HG02759 (cell line): Measurements from ENCODE around the gene CUBN.

Experiments used
- ATAC-seq: cut with Tn5 transposase; IDR thresholded peaks from one replicate; pipeline ENCODE4 v1.9.1; 2021; ENCODE audit warnings: mild to moderate bottlenecking, moderate library complexity; ENCODE audit not compliant: unreplicated experiment

CUBN gene

DNA sequence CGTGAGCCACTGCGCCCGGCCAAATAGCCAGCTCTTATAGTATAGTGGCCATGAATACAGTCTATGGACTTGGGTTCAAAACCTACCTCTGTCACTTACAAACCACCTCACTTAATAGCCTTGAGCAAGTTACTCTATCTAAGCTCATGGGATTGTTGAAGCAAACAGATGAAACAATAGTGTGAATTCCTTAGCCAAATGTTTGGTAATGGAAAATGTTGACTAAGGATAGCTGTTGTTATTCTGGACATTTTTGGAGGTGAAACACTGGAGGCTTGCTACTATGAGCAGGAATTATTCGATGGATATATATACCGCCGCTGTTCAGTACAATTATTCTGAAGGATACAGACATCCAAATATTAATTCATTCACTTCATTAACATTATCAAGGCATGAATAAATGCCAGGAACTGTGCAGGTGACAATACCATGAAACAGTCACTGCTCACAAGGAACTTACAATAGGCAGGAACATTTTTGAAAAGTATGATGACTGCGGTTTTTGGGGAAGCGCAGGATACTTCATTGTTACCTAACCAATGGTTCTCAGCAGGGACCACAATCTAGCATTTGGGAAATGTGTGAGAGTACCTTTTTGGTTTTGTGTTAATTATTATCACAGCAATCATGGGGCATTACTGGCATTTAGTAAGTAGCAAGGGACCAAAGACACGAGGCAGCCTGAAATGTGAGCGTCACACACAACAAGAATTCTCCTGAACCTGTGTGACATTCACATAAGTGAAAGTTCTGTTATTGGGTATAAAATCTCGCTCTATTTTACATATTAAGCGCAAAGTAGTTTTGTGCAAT, 55.7 kb downstream of the CUBN start:
- ATAC-seq, result no peak

DNA sequence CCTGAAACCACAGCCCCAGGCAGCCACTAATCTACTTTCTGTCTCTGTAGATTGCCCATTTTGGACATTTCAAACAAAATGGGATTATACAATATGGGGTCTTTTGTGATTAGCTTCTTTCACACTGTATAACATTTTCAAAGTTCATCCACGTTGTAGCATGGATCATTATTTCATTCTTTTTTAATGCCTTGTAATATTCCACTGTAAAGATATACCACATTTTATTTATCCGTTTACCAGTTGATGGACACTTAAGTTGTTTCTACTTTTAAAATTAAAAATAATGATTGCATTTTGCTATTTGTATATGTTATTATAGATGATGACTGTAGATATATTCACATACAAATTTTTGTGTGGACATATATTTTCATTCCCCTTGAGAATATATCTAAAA, 60.7 kb downstream of the CUBN start:
- no peak for ATAC-seq

DNA sequence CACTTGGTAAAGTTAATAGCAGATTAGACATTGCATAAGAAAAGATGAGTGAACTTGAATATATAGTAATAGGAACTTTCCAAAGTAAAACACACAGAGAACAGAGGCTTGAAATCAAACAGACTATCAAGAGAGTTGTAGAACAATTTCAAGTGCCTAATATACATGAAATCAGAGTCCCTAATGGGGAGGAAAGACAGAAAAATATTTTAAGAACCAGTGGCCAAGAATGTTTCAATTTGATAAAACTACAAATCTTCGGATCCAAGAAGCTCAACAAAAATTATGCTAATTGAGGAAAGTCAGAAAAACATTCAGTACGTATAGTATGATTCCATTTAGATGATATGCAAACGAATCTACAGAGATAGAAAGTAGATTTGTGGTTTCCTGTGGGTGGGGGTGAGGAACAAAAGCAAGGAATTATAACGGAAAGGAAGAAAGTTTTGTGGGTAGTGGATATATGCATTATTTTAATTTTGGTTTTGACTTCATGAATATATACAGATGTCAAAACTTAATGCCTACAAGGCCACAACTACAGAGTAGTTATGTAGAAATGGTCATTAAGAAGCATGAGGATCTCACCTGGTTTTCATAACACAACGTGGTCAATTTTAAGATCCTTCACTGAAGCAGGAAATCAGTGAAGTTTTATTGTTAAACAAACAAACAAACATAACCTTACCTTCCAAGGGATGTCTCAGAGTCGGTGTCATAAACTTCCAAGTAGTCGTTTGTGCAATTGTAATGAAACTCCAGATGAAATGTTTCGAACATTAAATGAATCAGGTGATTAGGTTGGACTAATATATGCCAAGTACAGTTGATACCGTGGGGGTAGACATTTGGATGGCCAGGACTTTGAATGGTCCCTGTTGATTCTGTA, 62.0 kb downstream of the CUBN start:
- no peak for ATAC-seq

DNA sequence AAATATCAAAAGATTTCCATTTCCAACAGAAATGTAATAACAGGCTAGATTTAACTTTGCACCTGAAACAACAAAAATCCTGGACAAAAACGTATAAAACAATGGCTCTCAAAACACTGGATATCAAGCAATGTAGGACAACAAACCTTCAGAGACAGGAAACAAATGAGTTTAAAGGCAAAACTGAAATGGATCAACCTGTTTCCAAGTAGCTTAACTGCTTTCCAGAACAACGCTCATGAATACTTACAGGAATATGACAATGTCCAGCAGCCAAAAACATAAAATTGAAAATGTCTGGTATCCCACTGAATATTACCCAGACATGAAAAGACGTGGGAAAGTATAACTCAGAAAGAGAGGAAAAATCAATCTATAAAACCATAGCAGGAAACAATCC, 62.8 kb downstream of the CUBN start:
- no peak for ATAC-seq

DNA sequence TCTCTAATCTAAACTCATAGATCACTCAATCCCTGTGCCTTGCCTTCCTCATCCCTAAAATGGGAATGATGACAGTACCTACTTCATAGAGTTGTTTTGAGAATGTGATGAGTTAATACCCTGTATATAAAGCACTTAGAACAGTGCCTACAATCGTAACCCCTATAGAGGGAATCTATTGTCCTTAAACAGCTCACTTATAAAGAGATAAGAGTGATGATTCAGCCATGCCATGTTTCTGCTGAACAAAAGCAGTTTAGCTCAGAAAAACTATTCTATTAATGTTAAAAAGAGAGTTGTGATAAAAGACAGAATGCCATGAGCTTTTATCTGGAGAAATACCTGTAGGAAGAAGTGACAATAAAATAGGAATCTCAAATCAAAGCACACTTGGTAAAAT, 63.6 kb downstream of the CUBN start:
- ATAC-seq, result no peak

DNA sequence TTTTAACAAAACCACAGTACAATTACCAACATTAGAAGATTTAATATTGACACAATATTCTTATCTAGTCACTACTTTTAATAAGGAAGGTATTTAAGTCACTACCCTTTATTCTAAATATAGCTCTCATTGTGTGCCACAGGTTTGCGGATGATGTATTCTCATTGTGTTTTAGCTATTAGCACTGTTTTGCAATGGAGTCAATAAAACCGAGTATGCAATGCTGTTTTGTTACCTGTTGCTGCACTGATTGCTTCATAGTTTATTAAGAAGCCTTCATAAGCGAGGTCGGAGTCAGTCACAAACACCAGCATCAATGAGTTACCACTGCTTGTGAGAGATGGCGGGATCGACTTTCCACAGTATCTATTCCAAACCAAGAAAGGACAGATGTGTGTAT, 64.3 kb downstream of the CUBN start:
- ATAC-seq, result no peak

DNA sequence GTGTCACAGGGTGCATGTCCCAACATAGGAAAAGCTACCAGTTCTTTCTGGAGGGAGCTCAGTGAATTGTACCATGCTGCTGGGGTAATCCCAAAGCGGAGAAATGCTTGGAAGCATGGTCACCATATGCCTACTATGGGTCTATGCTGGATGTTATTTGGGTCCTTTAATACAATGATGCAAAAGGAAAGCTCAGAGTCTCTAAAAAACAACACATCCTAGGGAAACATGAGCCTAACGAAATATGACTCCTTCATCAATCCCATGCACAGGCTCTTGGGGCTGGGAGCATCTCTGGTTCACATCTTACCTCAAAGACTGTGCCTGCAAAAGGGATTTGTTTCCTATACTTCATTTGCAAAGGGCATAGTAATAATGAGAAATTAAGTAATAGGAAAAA, 65.2 kb downstream of the CUBN start:
- ATAC-seq, result no peak

DNA sequence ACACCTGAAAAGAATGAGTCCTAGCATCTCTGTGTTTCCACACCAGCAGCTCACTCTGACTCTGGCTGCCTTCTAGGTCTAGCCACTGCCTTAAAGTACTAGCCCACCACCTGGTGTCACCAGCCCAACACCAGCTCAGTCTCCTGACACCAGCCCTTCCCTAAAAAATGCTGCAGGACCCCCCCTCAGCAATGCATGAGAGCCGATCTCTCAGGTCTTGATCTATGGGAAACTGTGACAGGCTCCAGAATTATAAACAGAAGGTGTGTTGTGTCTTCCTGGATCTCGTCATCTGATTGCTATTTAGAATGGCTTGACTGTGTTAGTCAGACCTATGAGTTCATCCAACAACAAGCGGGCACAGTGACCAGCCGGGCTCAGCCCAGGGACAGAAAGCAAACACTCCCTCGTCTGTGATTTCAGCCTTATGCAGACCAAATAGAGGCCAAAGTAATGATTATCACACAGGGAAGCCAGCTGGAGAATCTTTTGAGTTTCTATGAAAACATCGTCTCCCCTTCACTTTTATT, 66.6 kb downstream of the CUBN start:
- ATAC-seq, result no peak

DNA sequence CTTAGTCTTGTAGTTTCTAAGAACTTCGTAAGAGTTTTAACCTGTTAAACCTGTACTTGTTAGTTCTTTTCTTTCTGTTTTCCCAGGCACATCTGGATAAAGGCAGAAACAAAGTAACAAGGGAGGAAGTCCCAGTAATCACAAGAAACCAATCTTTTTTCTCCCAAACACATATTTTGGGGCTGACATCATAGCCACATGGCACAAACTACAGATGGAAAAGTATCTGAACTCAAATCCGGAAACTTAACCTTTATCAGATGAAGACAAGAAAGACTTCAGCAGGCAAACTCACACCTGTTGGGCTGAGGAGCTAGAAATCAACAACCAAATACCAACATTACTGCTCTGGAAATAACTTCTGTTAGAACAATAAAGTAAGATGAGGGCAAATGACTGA, 67.1 kb downstream of the CUBN start:
- ATAC-seq, result no peak

DNA sequence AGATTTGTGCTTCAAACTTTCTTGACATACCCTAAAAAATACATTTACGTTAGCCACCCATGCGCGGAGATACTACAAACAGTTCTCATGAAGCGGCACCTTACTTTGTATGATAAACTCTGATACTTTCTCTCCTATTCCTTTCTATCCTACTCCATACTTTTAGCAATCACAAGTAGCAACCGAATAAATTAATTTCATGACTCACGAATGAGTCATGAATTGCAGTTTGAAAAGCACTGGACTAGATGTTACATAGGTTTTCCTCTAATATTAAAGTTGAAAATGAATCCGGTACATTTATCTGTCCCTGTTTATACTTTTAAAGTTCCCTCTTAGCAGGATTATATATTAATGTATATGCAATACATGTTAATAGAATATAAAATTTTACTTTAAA, 67.6 kb downstream of the CUBN start:
- ATAC-seq, result no peak

DNA sequence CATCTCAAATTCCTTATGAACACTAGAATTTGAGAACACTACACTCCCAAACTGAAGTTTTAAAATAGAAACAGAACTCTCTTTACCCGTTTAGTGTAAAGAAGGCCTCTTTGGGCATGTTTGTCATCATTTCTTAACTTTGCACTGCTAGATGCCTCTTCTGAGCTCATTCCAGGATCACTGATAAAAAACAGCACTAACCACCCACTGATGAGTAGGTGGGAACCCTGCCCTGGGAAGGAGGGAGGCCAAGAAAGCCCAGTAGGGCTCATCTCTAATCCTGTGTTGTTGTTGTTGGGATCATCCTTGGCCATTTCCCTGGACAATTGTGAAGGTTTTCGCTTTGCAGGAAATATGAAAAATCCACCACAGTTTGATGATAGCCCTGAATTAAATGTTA, 68.2 kb downstream of the CUBN start:
- ATAC-seq, result no peak

DNA sequence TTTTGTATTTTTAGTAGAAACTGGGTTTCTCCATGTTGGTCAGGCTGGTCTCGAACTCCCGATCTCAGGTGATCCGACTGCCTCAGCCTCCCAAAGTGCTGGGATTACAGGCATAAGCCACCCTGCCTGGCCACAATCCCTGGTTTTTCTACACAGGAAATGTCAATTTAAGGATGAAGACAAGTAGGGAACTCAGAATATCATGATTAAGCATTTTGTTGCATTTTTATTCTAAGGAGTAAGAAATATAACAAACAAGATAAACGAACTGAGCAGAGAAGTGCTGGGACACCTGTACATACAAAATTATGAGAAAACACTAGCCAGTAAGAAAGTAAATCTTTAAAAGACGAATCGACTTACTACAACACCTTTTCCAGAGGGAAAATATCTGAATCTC, 69.3 kb downstream of the CUBN start:
- no peak for ATAC-seq

DNA sequence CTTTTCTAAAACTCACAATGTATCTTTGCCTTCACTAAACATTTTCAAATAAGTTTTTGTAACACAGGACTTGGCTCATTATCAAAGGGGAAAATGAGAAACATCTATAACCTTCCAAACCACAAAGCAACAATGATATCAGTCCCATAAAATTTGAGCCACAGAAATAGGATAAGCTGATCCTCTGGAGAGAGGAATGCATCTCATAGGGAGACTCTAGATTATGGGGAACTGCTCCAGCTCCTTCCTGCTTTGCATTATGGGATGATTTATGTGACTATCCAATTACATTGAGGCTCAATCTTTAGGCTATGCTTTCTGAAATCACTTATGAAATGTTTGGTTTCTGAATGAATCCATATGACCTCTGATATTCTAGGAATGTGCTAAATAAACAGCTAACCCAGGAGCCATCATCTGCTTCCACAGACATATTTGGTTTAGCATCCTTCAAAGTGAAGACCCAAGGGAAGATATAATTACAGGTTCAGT, 70.4 kb downstream of the CUBN start:
- ATAC-seq, result no peak

DNA sequence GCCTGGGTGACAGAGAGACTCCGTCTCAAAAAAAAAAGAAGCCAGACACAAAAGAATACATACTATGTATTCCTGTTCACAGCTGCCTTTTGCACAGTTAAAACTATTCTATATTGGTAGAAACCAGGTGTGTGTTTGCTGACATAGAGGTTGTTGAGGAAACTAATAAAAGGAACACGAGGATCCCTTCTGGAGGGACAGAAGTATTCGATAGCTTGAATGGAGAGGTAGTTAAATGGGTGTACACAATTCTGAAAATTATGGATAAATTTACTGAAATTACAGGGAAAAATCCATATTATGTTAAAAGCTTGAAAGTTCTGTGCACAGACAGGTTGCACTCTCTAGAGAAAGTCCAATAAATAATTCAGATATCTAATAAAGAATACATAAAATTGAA, 71.5 kb downstream of the CUBN start:
- no peak for ATAC-seq

DNA sequence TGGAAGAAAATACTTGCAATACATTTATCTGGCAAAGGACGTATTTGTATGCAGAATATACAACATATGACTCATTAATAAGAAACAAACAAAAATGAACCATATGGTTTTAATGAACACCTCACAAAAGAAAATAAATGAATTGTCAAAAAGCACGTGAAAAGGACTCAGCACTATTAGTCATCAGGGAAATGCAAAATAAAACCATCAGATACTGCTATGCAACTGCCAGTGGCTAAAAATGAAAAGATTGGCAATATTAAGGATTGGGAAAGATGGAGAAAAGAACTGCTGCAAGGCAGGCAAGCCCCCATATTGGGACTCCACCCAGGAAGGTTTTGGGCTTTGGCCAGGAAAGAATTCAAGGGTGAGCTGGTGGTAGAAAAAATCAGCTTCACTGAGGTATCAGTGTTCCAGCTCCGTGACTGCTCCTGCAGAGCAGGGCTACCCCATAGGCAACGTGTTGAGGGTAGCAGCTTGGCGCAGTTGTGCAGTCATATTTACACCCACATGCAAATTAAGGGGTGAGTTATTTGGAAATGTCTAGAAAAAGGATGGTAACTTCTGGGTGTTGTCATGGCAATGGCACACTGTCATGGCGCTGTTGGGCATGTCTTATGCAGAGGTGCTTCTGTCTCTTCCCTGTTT, 72.7 kb downstream of the CUBN start:
- no peak for ATAC-seq

DNA sequence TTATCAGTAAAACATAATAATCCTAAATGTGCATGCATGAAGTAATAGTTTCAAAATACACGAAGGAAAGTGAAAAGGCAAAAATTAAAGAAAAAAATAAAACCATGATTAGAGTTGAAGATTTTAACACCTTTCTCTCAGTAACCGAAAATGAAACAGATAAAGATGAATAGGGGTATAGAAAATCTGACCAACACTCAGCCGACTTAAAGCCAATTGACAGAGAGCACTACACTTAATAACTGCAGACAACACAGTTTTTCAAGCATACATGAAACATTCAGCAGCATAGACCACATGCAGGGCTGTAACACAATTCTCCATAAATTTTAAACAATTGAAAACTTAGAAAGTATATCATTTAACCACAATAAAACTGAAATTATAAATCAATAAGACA, 76.1 kb downstream of the CUBN start:
- ATAC-seq, result no peak

DNA sequence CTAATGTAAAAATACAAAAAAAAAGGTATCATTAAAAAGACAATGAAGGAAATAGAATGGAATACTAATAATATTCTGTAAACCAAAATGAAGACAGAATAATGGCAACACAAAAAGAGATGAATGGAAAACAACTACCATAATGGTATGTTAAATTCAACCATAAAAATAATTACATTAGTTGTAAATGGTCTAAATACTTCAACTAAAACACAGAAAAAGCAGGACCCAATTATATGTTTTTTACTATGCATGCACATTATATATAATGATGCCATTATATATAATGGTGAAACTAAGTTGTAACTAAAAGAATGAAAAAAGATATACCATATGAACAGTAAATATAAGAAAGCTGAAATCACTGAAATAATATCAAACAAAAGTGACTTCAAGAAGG, 76.5 kb downstream of the CUBN start:
- no peak for ATAC-seq

DNA sequence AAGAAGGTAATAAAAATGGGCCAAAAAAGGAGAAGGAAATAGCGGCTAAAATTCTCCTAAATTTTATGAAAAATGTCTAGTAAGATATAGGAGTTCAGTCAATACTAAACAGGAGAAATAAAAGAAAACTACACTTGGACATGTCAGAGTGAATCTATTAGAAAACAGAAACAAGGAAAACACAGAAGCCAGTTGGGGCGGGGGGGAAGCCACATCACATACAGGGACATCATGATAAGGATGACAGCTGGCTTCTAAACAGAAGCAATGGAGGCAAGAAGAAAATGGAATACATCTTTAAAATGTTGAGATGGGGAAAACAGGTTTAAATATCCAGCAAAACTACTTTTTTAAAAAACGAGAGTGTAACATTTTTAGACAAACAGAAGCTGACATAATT, 77.8 kb downstream of the CUBN start:
- ATAC-seq, result no peak

DNA sequence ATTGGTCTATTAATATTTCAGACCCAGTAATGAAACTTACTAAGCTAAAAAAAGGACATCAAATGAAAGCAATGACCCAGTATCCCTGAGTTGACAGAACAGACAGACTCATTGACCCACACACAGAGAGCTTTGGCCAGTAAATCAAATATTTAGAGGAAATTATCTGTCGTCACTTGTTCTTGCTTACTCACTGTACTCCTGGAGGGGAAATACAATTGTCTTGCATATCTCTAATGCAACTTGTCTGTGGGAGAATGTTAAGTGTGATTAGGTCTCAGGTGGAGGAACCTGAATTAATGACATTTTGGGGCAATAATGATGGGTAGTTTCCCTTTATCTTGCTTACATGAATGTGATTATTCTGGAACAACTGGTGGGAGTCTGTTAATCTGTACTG, 80.4 kb downstream of the CUBN start:
- no peak for ATAC-seq

DNA sequence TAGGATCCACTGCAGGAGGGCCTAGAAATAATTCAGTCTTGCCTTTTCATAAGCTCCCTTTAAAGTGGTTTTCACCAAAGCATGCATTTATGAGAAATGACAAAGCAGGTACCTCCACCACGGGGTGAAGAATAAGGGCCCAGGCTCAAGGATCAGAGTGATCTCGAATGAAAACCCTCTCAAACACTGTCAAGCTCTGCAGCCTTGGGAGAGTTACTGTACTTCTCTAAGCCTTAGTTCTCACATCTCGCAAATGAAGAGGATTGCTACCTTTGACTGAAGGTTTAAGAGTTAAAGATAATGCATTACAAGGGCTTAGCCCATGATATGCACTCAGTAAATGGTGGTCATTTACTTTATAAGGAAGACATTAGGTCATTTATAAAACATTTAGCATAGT, 81.7 kb downstream of the CUBN start:
- no peak for ATAC-seq

DNA sequence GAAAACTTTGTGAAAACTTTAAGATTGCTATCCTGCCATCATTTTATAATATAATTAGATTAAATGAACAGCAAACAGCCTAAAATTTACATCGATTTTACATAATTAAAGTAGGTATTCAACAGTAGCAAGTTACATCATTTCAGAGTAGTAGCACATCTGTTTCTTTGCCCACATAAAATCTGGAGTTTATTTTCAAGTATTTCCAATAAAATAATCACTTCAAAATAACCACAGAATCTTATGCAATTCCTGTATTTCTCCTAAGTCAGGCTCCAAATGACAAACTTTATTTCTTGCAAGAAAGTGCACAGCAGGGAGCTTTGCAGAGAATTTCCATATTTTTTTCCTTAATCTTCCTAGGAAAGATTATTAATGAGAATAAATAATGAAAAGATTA, 82.6 kb downstream of the CUBN start:
- ATAC-seq, result no peak
